Measurements from ENCODE around the gene BEGAIN.

The BEGAIN gene

DNA sequence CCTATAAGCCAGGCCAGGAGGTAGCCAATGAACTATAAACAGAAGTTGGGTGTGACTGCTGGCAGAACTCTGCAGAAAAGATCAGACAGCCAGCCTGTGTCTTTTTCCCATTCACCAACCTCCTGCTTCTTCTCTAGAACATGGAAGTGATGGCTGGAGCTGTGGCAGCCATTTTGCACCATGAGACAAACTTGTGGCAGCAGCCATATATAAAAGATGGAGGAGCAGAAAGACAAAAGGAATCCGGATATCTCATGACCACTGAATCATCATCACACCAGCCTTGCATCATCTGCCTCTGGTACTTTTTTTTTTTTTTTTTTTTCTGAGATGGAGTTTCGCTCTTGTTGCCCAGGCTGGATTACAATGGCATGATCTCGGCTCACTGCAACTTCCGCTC lies 8.7 kb downstream of the BEGAIN start:
- no peaks in the 10 kb centered on the region for H3K79me2 ChIP-seq (ENCODE audit: insufficient read depth, low read length)
- H3K9me2 ChIP-seq (ENCODE audit: low read depth, low read length), result no peaks in the 10 kb centered on the region
- H3K9ac ChIP-seq (ENCODE audit: low read length), result no peak overlapping the region
- no peaks in the 10 kb centered on the region for H3K4me1 ChIP-seq (ENCODE audit: insufficient read depth, low read length, severe bottlenecking)
- no peaks in the 10 kb centered on the region for H3K9me3 ChIP-seq (ENCODE audit: low read length)
- H3K4me3 ChIP-seq (ENCODE audit: low read depth, low read length, poor library complexity, severe bottlenecking), result no peak overlapping the region
- H4K20me1 ChIP-seq (ENCODE audit: insufficient read depth, low read length), result no peaks in the 10 kb centered on the region
- no peaks in the 10 kb centered on the region for H3F3A ChIP-seq (ENCODE audit: insufficient read depth, low read length)
- no peak overlapping the region for H2AFZ ChIP-seq (ENCODE audit: low read length)
- no peaks in the 10 kb centered on the region for H3K36me3 ChIP-seq (ENCODE audit: insufficient read depth, low read length)
- no peak for TF ChIP-seq CTCF (IDR thresholded peaks at IDR 0.05; ENCODE audit: low read length)
- no peak for TF ChIP-seq EZH2 (IDR thresholded peaks at IDR 0.05; ENCODE audit: borderline replicate concordance, low read length)
- peaks cover 3% of the 10 kb centered on the region; the same call in 1 of the 2 replicates for H3K27me3 ChIP-seq (ENCODE audit: insufficient read depth, low read length)
- no peak overlapping the region for H3K27ac ChIP-seq (ENCODE audit: low read depth, low read length, poor library complexity, severe bottlenecking)
- H3K4me2 ChIP-seq (ENCODE audit: low read length), result no peak overlapping the region

DNA sequence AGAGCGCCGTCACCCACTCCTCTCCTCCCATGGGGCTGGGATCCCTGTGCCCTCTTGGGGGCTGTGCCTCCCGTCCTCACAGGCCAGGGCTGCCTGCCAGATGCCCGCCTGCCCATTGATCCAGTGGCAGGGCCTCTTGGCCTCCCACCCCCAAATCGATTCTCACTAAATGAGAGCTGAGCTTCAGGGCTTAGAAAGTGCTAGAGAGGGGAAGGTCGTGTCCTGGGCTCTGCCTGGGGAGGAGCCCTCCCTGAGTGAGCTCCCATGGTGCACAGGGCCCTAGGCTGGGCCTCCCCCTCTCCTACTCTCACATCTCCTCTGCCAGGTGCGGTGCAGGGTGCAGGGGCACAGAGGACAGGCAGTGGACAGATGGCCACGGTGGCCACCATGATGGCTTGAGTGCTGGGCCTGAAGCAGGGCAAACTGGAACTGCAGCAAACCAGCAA lies 9.2 kb downstream of the BEGAIN start:
- Histone ChIP-seq H3K27ac (ENCODE audit: low read depth, low read length, poor library complexity, severe bottlenecking) (no peak overlapping the region), H3K4me1 (ENCODE audit: insufficient read depth, low read length, severe bottlenecking) (no peaks in the 10 kb centered on the region), H3K4me3 (ENCODE audit: low read depth, low read length, poor library complexity, severe bottlenecking) (no peak overlapping the region), H4K20me1 (ENCODE audit: insufficient read depth, low read length) (no peaks in the 10 kb centered on the region), H2AFZ (ENCODE audit: low read length) (no peak overlapping the region), H3K27me3 (ENCODE audit: insufficient read depth, low read length) (peaks cover 3% of the 10 kb centered on the region; the same call in 1 of the 2 replicates), H3K4me2 (ENCODE audit: low read length) (no peak overlapping the region), H3K9me3 (ENCODE audit: low read length) (no peaks in the 10 kb centered on the region), H3K79me2 (ENCODE audit: insufficient read depth, low read length) (no peaks in the 10 kb centered on the region), H3F3A (ENCODE audit: insufficient read depth, low read length) (no peaks in the 10 kb centered on the region), H3K9me2 (ENCODE audit: low read depth, low read length) (no peaks in the 10 kb centered on the region), H3K9ac (ENCODE audit: low read length) (no peak overlapping the region), H3K36me3 (ENCODE audit: insufficient read depth, low read length) (no peaks in the 10 kb centered on the region)
- TF ChIP-seq CTCF (IDR thresholded peaks at IDR 0.05; ENCODE audit: low read length), result no peak
- TF ChIP-seq EZH2 (IDR thresholded peaks at IDR 0.05; ENCODE audit: borderline replicate concordance, low read length), result no peak

DNA sequence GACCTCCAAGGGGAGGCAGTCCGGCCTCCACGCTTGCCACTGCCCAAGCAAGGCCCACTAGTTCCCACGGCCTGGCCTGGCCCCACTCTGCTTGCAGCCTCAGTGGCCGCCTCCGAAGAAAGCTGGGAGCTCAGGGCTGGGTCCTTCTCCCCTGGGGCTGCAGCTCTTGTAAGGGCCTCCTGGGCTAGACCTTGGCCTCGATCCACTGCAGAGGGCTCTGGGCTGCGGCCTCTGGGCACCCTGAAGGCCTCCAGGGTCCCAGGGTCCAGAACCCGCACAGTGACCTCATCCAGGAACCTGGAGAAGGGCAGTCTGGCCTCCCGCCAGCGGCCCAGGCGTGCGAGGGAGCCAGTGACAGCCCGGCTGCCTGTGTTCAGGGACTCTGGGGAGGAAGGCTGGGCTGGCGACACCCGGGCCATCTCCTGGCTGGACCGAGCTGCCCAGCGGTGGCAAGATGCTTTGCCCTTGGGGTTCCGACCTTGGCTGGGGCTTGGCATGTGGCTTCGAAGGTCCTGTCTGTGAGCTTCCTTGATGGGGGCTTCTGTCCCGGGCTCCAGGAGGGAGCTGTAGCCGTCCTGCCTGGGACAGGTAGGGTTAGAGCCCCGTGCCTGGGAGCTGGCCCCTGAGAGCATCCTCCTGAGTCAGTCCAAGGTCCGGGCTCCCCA lies 9.8 kb downstream of the BEGAIN start:
- no peaks in the 10 kb centered on the region for H3K36me3 ChIP-seq (ENCODE audit: insufficient read depth, low read length)
- H3K9me2 ChIP-seq (ENCODE audit: low read depth, low read length), result no peaks in the 10 kb centered on the region
- H3K27ac ChIP-seq (ENCODE audit: low read depth, low read length, poor library complexity, severe bottlenecking), result no peak overlapping the region
- no peaks in the 10 kb centered on the region for H3K79me2 ChIP-seq (ENCODE audit: insufficient read depth, low read length)
- no peak overlapping the region for H3K9ac ChIP-seq (ENCODE audit: low read length)
- no peak overlapping the region for H3K4me2 ChIP-seq (ENCODE audit: low read length)
- H3K9me3 ChIP-seq (ENCODE audit: low read length), result no peaks in the 10 kb centered on the region
- no peak overlapping the region for H3K4me3 ChIP-seq (ENCODE audit: low read depth, low read length, poor library complexity, severe bottlenecking)
- no peaks in the 10 kb centered on the region for H3F3A ChIP-seq (ENCODE audit: insufficient read depth, low read length)
- no peaks in the 10 kb centered on the region for H4K20me1 ChIP-seq (ENCODE audit: insufficient read depth, low read length)
- no peak for TF ChIP-seq EZH2 (IDR thresholded peaks at IDR 0.05; ENCODE audit: borderline replicate concordance, low read length)
- no peak for TF ChIP-seq CTCF (IDR thresholded peaks at IDR 0.05; ENCODE audit: low read length)
- H2AFZ ChIP-seq (ENCODE audit: low read length), result no peak overlapping the region
- no peaks in the 10 kb centered on the region for H3K4me1 ChIP-seq (ENCODE audit: insufficient read depth, low read length, severe bottlenecking)
- H3K27me3 ChIP-seq (ENCODE audit: insufficient read depth, low read length), result peaks cover 3% of the 10 kb centered on the region; the same call in 1 of the 2 replicates

All from OCI-LY1 (cell line).